CD4-positive, alpha-beta T cell treated with Interleukin-4 for 1 hour (primary cell): ENCODE measurements around the gene TIMM17A.
A peak's percentile ranks its signal among the peaks of the same experiment; 100 is the strongest.

Source experiments
- DNase-seq, 2 donors: peaks; one replicate each; pipeline ENCODE4 v3.0.0-alpha.2; 2020 to 2022

TIMM17A gene

GRCh38 chr1:201955009-201955728, at the start of gene TIMM17A:
TIMM17A (plus strand) TSS chr1:201955503; CDS start chr1:201955527, 24 bp downstream.
- DNase-seq = peak; percentile 93 to 94

GRCh38 chr1:201906336-201906735, 49.0 kb upstream of the TIMM17A start:
- no peak for DNase-seq

GRCh38 chr1:201907621-201908020, 47.7 kb upstream of the TIMM17A start:
- no peak for DNase-seq

GRCh38 chr1:201911826-201912571, 43.3 kb upstream of the TIMM17A start:
- DNase-seq = no peak

- DNase-seq = no peak
Observed at GRCh38 chr1:201912832-201913231, 42.5 kb upstream of the TIMM17A start.

GRCh38 chr1:201914456-201915235, 40.7 kb upstream of the TIMM17A start:
- DNase-seq = no peak

- DNase-seq = no peak
Observed at GRCh38 chr1:201916649-201917249, 38.6 kb upstream of the TIMM17A start.

- DNase-seq = no peak
Observed at GRCh38 chr1:201917362-201918033, 37.8 kb upstream of the TIMM17A start.

- no peak for DNase-seq
Observed at GRCh38 chr1:201918343-201918742, 37.0 kb upstream of the TIMM17A start.

- DNase-seq = no peak
Observed at GRCh38 chr1:201921952-201922558, 33.2 kb upstream of the TIMM17A start.

- DNase-seq = no peak
Observed at GRCh38 chr1:201925301-201925567, 30.1 kb upstream of the TIMM17A start.

- no peak for DNase-seq
Observed at GRCh38 chr1:201925981-201926645, 29.2 kb upstream of the TIMM17A start.

- DNase-seq = no peak
Observed at GRCh38 chr1:201928266-201928665, 27.0 kb upstream of the TIMM17A start.

- no peak for DNase-seq
Observed at GRCh38 chr1:201930137-201930536, 25.2 kb upstream of the TIMM17A start.

GRCh38 chr1:201930803-201931202, 24.5 kb upstream of the TIMM17A start:
- no peak for DNase-seq

GRCh38 chr1:201933840-201934430, 21.4 kb upstream of the TIMM17A start:
- DNase-seq = no peak

- DNase-seq = no peak
Observed at GRCh38 chr1:201937624-201938213, 17.6 kb upstream of the TIMM17A start.

- no peak for DNase-seq
Observed at GRCh38 chr1:201938440-201939035, 16.8 kb upstream of the TIMM17A start.

GRCh38 chr1:201939148-201939547, 16.2 kb upstream of the TIMM17A start:
- no peak for DNase-seq

- DNase-seq = no peak
Observed at GRCh38 chr1:201939574-201939973, 15.7 kb upstream of the TIMM17A start.
